SU-DHL-6 (cell line): ENCODE measurements around the gene BTBD2.

Source experiments
- H2AFZ ChIP-seq: fragments of 200-600 bp; sonication (generic); 2 replicates; pipeline ENCODE4 v1.6.1; 2014; ENCODE audit warnings: low read depth, mild to moderate bottlenecking, moderate library complexity, mixed read lengths, antibody characterized with exemption, low read length; ENCODE audit not compliant: severe bottlenecking
- H3F3A ChIP-seq: fragments of 200-600 bp; shearing (Covaris generic); 2 replicates; pipeline ENCODE4 v1.6.0; 2016; ENCODE audit warnings: antibody characterized with exemption, mild to moderate bottlenecking; ENCODE audit not compliant: insufficient read depth
- H3K27ac ChIP-seq: fragments of 200-600 bp; sonication (generic); 2 replicates; pipeline ENCODE4 v1.5.1; 2016; ENCODE audit warnings: low read depth, mild to moderate bottlenecking, low read length, moderate library complexity, mixed read lengths
- H3K27me3 ChIP-seq: fragments of 200-600 bp; sonication (generic), shearing (Covaris generic); 2 replicates; pipeline ENCODE4 v1.6.0; 2014; ENCODE audit warnings: mild to moderate bottlenecking, low read length
- H3K36me3 ChIP-seq: fragments of 200-600 bp; sonication (generic); 2 replicates; pipeline ENCODE4 v1.6.1; 2014; ENCODE audit warnings: mild to moderate bottlenecking, low read length, mixed read lengths
- H3K4me2 ChIP-seq: fragments of 300-600, 200-600 bp; shearing (Covaris generic), sonication (generic); 2 replicates; pipeline ENCODE4 v1.6.0; 2014; ENCODE audit warnings: low read length, low read depth, mild to moderate bottlenecking; ENCODE audit not compliant: poor library complexity, severe bottlenecking
- H3K4me3 ChIP-seq: fragments of 200-600 bp; sonication (generic); 2 replicates; pipeline ENCODE4 v1.5.1; 2014; ENCODE audit warnings: antibody characterized with exemption, low read length, mild to moderate bottlenecking, mixed read lengths; ENCODE audit not compliant: insufficient read depth, poor library complexity, severe bottlenecking
- H3K79me2 ChIP-seq: fragments of 200-600 bp; sonication (generic); 2 replicates; pipeline ENCODE4 v1.6.1; 2014; ENCODE audit warnings: mild to moderate bottlenecking, low read length, moderate library complexity; ENCODE audit not compliant: insufficient read depth
- H3K9ac ChIP-seq: fragments of 200-600 bp; sonication (generic); 2 replicates; pipeline ENCODE4 v1.7.0; 2014; ENCODE audit warnings: mild to moderate bottlenecking, low read length
- H3K9me2 ChIP-seq: fragments of 200-600 bp; sonication (generic); replicated peaks from 2 replicates; pipeline ENCODE4 v1.6.1; 2014; ENCODE audit warnings: low read length; ENCODE audit not compliant: insufficient read depth
- H3K9me3 ChIP-seq: fragments of 200-600 bp; sonication (generic); 2 replicates; pipeline ENCODE4 v1.6.1; 2014; ENCODE audit warnings: low read length, mixed read lengths; ENCODE audit not compliant: insufficient read depth
- H4K20me1 ChIP-seq: fragments of 200-600 bp; sonication (generic); 2 replicates; pipeline ENCODE4 v1.6.1; 2014; ENCODE audit warnings: low read depth, mild to moderate bottlenecking, antibody characterized with exemption, low read length, moderate library complexity, mixed read lengths
- CTCF ChIP-seq: fragments of 200-600 bp; sonication (generic); IDR thresholded peaks from one replicate; pipeline ENCODE4 v1.5.1; 2017; ENCODE audit warnings: antibody characterized with exemption, mild to moderate bottlenecking, low read length, moderate library complexity; ENCODE audit not compliant: insufficient read depth, poor library complexity, severe bottlenecking
- EZH2phosphoT487 ChIP-seq: fragments of 200-600 bp; sonication (generic), shearing (Covaris generic); conservative IDR thresholded peaks from 2 replicates; pipeline ENCODE4 v1.6.1; 2018; ENCODE audit warnings: mild to moderate bottlenecking, antibody characterized with exemption, low read length, moderate library complexity, mixed read lengths

BTBD2 gene

GRCh38 chr19:2016041-2016807 lies 710 bp upstream of the BTBD2 start:
- Histone ChIP-seq H3K4me2 (peak overlapping the region; percentile 42), H3K27me3 (no peaks in the 10 kb centered on the region), H3K9me3 (no peaks in the 10 kb centered on the region), H4K20me1 (no peaks in the 10 kb centered on the region), H3K79me2 (0 out of 2 replicates have a peak, but pooled peaks cover 5% of the 10 kb centered on the region), H2AFZ (no peak overlapping the region), H3K4me3 (peak overlapping the region; percentile 23), H3F3A (peaks cover 12% of the 10 kb centered on the region; the same call in 1 of the 2 replicates), H3K9ac (peak overlapping the region; percentile 27; the same call in 1 of the 2 replicates), H3K27ac (no peak overlapping the region), H3K9me2 (no peaks in the 10 kb centered on the region), H3K36me3 (no peaks in the 10 kb centered on the region)
- TF ChIP-seq CTCF: no peak
- TF ChIP-seq EZH2phosphoT487: no peak

- peak overlapping the region; percentile 26 for H2AFZ ChIP-seq
- no peaks in the 10 kb centered on the region for H3K36me3 ChIP-seq
- no peaks in the 10 kb centered on the region for H3K9me2 ChIP-seq
- TF ChIP-seq EZH2phosphoT487: no peak
- TF ChIP-seq CTCF: no peak
- peak overlapping the region; percentile 50 for H3K27ac ChIP-seq
- no peaks in the 10 kb centered on the region for H3K9me3 ChIP-seq
- no peaks in the 10 kb centered on the region for H3K27me3 ChIP-seq
- no peaks in the 10 kb centered on the region for H4K20me1 ChIP-seq
- peak overlapping the region; percentile 78 for H3K4me2 ChIP-seq
- peaks cover 12% of the 10 kb centered on the region; the same call in 1 of the 2 replicates for H3F3A ChIP-seq
- H3K9ac ChIP-seq: peak overlapping the region; percentile 61
- H3K79me2 ChIP-seq: 0 out of 2 replicates have a peak, but pooled peaks cover 5% of the 10 kb centered on the region
- peak overlapping the region; percentile 55 for H3K4me3 ChIP-seq
Measured at GRCh38 chr19:2014731-2015607, 545 bp downstream of the BTBD2 start.

- TF ChIP-seq CTCF (no peak), EZH2phosphoT487 (no peak)
- Histone ChIP-seq H3K9ac (no peak overlapping the region), H3K4me3 (peak overlapping the region; percentile 55), H3K27me3 (no peaks in the 10 kb centered on the region), H3K79me2 (0 out of 2 replicates have a peak, but pooled peaks cover 5% of the 10 kb centered on the region), H3K9me3 (no peaks in the 10 kb centered on the region), H3K27ac (no peak overlapping the region), H3K9me2 (no peaks in the 10 kb centered on the region), H3K4me2 (peak overlapping the region; percentile 78), H3K36me3 (no peaks in the 10 kb centered on the region), H4K20me1 (no peaks in the 10 kb centered on the region), H3F3A (peaks cover 12% of the 10 kb centered on the region; the same call in 1 of the 2 replicates), H2AFZ (no peak overlapping the region)
Measured at GRCh38 chr19:2014131-2014571, 1.4 kb downstream of the BTBD2 start.
